ENCODE measurements around the gene FBXW9. TPM values are rescaled to one million over a fixed set of nuclear protein-coding genes. Genes with fewer than 3 reads are reported as not detected.
"Not testable (repeated sequence)": the region's sequence is repeated elsewhere in the genome, so short reads cannot be mapped to it uniquely, and the experiment has no call there.

The FBXW9 gene
- total and polyA plus RNA-seq, 2 of the 4 experiments (the other 2 are of a cell fraction), result 9.5 to 14.2 TPM

GRCh38 chr19:12643716-12644115 is 52.7 kb downstream of the FBXW9 start:
- H3K23ac ChIP-seq (ENCODE audit: low read depth, low read length); dilution Hi-C loops (cut with HindIII; ENCODE audit: low sequenced_read_pairs, unreplicated experiment); in situ Hi-C loops (cut with MboI; ENCODE audit: low sequenced_read_pairs): not testable (repeated sequence)

More at GRCh38 chr19:12643716-12644115, 52.7 kb downstream of the FBXW9 start:
- POLR2A ChIA-PET (ENCODE audit: unreplicated experiment); H3K4me1 ChIP-seq (ENCODE audit: control insufficient read depth, insufficient read depth, low read length); H3K9me3 ChIP-seq (ENCODE audit: control insufficient read depth, insufficient read depth, low read length); H4K91ac ChIP-seq (ENCODE audit: insufficient read depth, low read depth, low read length); ATAC-seq (ENCODE audit: low read depth); H2AK5ac ChIP-seq (ENCODE audit: low read depth, low read length); H2BK15ac ChIP-seq (ENCODE audit: low read depth, low read length); intact Hi-C loops (cut with micrococcal nuclease); H3K79me1 ChIP-seq (ENCODE audit: low read depth in 1 of 2, low read length in 2 of 2); H4K20me1 ChIP-seq (ENCODE audit: insufficient read depth, low read length); H3K27ac ChIP-seq (ENCODE audit: insufficient read depth, low read length); H3K56ac ChIP-seq (ENCODE audit: extremely low read depth, insufficient read depth, low read length); BruUV-seq (replicated peaks); H3K36me3 ChIP-seq (ENCODE audit: control insufficient read depth, insufficient read depth, low read length); H3K9ac ChIP-seq (ENCODE audit: low read depth, low read length); H2AFZ ChIP-seq (replicated peaks; ENCODE audit: low read length, poor library complexity); H2BK5ac ChIP-seq (ENCODE audit: low read depth, low read length, poor library complexity, severe bottlenecking); H2AK9ac ChIP-seq (replicated peaks; ENCODE audit: low read depth, low read length, poor library complexity); H3K4ac ChIP-seq (ENCODE audit: low read depth, low read length); H3K4me3 ChIP-seq (ENCODE audit: insufficient read depth, low read depth, low read length); H4K8ac ChIP-seq (ENCODE audit: low read depth in 2 of 2, low read length in 2 of 2); H3K18ac ChIP-seq (ENCODE audit: low read depth, low read length); H4K5ac ChIP-seq (ENCODE audit: low read depth, low read length); CTCF ChIA-PET; H2BK120ac ChIP-seq (ENCODE audit: low read depth, low read length); H3K27me3 ChIP-seq (ENCODE audit: control insufficient read depth, insufficient read depth, low read length); H3K9me1 ChIP-seq (ENCODE audit: insufficient read depth, low read length); H3K4me2 ChIP-seq (ENCODE audit: low read depth, low read length); H3K14ac ChIP-seq (replicated peaks; ENCODE audit: low read depth, low read length); DNase-seq; H2BK20ac ChIP-seq (ENCODE audit: low read depth, low read length): not testable (repeated sequence)
- WGBS, 2 experiments (ENCODE audit: extremely low coverage in 2 of 2, insufficient read length in 1 of 2), result 90% methylated on average over 2 of the region's 14 CpGs; no CpG with 5 or more reads in 1 of the 2 experiments

Data from IMR-90 (cell line).